Muscle layer of colon (tissue), 2 donors: Measurements from ENCODE around the gene CDC42.

ENCODE experiments used
- H3K27ac ChIP-seq: one replicate; pipeline ENCODE4 v1.7.0; 2013; ENCODE audit warnings: low read depth, mild to moderate bottlenecking, low read length, moderate library complexity
- H3K27me3 ChIP-seq, 2 donors: one replicate each; pipeline ENCODE4 v1.7.0; 2013; ENCODE audit warnings: low read length in 2 of 2, mild to moderate bottlenecking in 2 of 2; ENCODE audit not compliant: insufficient read depth in 2 of 2, control insufficient read depth in 1 of 2
- H3K36me3 ChIP-seq: one replicate; pipeline ENCODE4 v1.7.0; 2013; ENCODE audit warnings: mild to moderate bottlenecking, low read length; ENCODE audit not compliant: insufficient read depth
- H3K4me1 ChIP-seq: one replicate; pipeline ENCODE4 v1.7.0; 2013; ENCODE audit warnings: mild to moderate bottlenecking, low read length; ENCODE audit not compliant: insufficient read depth
- H3K4me3 ChIP-seq, 2 donors: one replicate each; pipeline ENCODE4 v1.7.0; 2013; ENCODE audit warnings: low read length in 2 of 2, low read depth in 1 of 2, mild to moderate bottlenecking in 1 of 2, moderate library complexity in 1 of 2
- H3K9ac ChIP-seq: one replicate; pipeline ENCODE4 v1.7.0; 2013; ENCODE audit warnings: low read length
- H3K9me3 ChIP-seq: one replicate; pipeline ENCODE4 v1.7.0; 2013; ENCODE audit warnings: mild to moderate bottlenecking, low read length
- donor health status: abdominal sarcoma.
- donor health status: Adenocarcinoma of cecum.

CDC42 gene

DNA sequence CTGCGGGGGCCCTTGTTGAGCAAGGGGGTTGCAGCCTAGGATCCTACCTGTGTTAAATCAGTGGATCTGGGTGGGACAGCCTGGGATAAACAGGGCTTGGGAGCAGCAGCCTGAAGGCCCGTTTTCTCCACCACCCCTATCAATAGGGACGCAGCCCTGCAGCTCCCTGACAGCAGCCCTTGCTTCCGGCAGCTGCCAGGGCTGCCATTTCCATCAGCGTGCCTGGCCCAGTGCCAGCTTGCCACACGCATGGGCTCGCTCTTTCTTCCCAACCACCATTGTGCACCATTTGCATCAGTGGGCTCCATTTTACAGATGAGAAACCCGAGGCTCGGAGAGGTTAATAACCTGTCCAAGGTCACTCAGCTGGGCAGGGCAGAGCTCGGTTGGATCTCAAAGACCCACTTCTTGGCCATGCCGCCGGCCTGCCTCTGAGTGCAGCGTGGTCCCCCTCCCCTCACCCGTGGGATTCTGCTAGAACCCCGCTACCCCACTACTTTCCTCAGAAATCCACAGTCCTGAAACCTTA is 86.6 kb downstream of the CDC42 start:
- Histone ChIP-seq H3K9me3 (no peaks in the 10 kb centered on the region), H3K27me3 (peaks cover 4 to 23% of the 10 kb centered on the region in 2 donors), H3K9ac (no peak overlapping the region), H3K4me3 (no peak overlapping the region), H3K36me3 (no peaks in the 10 kb centered on the region), H3K27ac (no peak overlapping the region), H3K4me1 (peaks cover 10% of the 10 kb centered on the region)

DNA sequence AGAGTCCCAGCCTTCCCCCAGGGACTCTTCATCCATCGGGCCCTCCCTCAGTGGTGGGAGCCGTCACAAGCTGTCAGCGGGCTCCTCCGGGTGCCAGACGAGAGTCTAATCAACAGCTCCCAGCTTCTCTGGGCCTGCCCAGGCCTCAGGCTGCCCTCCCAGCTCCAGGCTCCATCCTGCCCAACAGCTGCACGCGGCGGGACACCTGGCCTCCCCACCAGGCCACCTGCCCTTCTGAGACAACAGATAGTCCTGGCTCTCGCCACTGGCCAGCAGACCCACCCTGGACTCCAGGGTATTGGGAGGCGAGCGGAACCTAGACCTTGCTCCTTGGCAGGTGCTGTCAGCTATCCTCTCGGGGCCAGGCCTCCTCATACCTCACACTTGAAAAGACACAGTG is 87.3 kb downstream of the CDC42 start:
- Histone ChIP-seq H3K9me3 (no peaks in the 10 kb centered on the region), H3K4me3 (no peak overlapping the region), H3K27ac (no peak overlapping the region), H3K27me3 (peaks cover 11 to 30% of the 10 kb centered on the region in 2 donors), H3K4me1 (peaks cover 10% of the 10 kb centered on the region), H3K9ac (no peak overlapping the region), H3K36me3 (no peaks in the 10 kb centered on the region)
